CD14-positive monocyte (primary cell): ENCODE data around the gene CCBE1. TPM values are rescaled to one million over a fixed set of nuclear protein-coding genes. Genes with fewer than 3 reads are reported as not detected.

Source experiments
- DNase-seq, 3 donors: peaks; one replicate each; pipeline ENCODE4 v3.0.0-alpha.2; 2011 to 2022
- H2AFZ ChIP-seq: 2 replicates; pipeline ENCODE4 v1.6.0; 2012; ENCODE audit warnings: mild to moderate bottlenecking, low read depth, low read length, inconsistent platforms; ENCODE audit not compliant: insufficient read depth, poor library complexity, severe bottlenecking
- H3K27ac ChIP-seq, 2 donors: 1 replicate in 1 of 2; 2 replicates in 1 of 2; pipeline ENCODE4 v1.5.1; 2012 to 2013; ENCODE audit warnings: low read length in 2 of 2, control low read depth in 1 of 2, inconsistent platforms in 1 of 2, low read depth in 1 of 2, mild to moderate bottlenecking in 1 of 2
- H3K27me3 ChIP-seq, 2 donors: one replicate each; pipeline versions ENCODE4 v1.6.0 to v1.6.1; 2011 to 2013; ENCODE audit warnings: low read length in 2 of 2; ENCODE audit not compliant: control insufficient read depth in 2 of 2, insufficient read depth in 2 of 2
- H3K36me3 ChIP-seq, 2 donors: replicated peaks in 1 of 2; 1 replicate in 1 of 2; 2 replicates in 1 of 2; pipeline versions ENCODE4 v1.5.1 to v1.6.1; 2012 to 2013; ENCODE audit warnings: low read length in 2 of 2, control low read depth in 1 of 2, inconsistent platforms in 1 of 2, mild to moderate bottlenecking in 1 of 2; ENCODE audit not compliant: insufficient read depth in 2 of 2, control insufficient read depth in 1 of 2
- H3K4me1 ChIP-seq, 2 donors: 1 replicate in 1 of 2; 2 replicates in 1 of 2; pipeline versions ENCODE4 v1.5.1 to v1.6.1; 2012 to 2013; ENCODE audit warnings: low read length in 2 of 2, control low read depth in 1 of 2, inconsistent platforms in 1 of 2, mild to moderate bottlenecking in 1 of 2, moderate library complexity in 1 of 2; ENCODE audit not compliant: insufficient read depth in 2 of 2, control insufficient read depth in 1 of 2
- H3K4me2 ChIP-seq: replicated peaks from 2 replicates; pipeline ENCODE3; 2012; ENCODE audit warnings: low read length, moderate library complexity, mild to moderate bottlenecking; ENCODE audit not compliant: poor library complexity, severe bottlenecking; ENCODE audit errors: extremely low read depth
- H3K4me3 ChIP-seq, 3 experiments: fragments of 200-600 bp in 1 of 3; sonication (generic) in 1 of 3; replicated peaks in 1 of 3; 1 replicate in 2 of 3; 2 replicates in 1 of 3; pipeline ENCODE4 v1.5.1; 2011 to 2013; ENCODE audit warnings: low read length in 3 of 3, mild to moderate bottlenecking in 3 of 3, control low read depth in 2 of 3, low read depth in 2 of 3, inconsistent platforms in 1 of 3, moderate library complexity in 1 of 3
- H3K79me2 ChIP-seq: 2 replicates; pipeline ENCODE4 v1.6.0; 2012; ENCODE audit warnings: mild to moderate bottlenecking, control low read depth, inconsistent platforms, low read length, moderate library complexity; ENCODE audit not compliant: insufficient read depth
- H3K9ac ChIP-seq: 2 replicates; pipeline ENCODE4 v1.6.0; 2017; ENCODE audit warnings: low read length, mild to moderate bottlenecking; ENCODE audit not compliant: insufficient read depth, poor library complexity, severe bottlenecking
- H3K9me3 ChIP-seq, 2 donors: replicated peaks in 1 of 2; 1 replicate in 1 of 2; 2 replicates in 1 of 2; pipeline versions ENCODE4 v1.5.1 to v1.6.1; 2012 to 2013; ENCODE audit warnings: low read length in 2 of 2, control low read depth in 1 of 2; ENCODE audit not compliant: control insufficient read depth in 1 of 2, insufficient read depth in 1 of 2
- H4K20me1 ChIP-seq: 2 replicates; pipeline ENCODE4 v1.6.0; 2012; ENCODE audit warnings: mild to moderate bottlenecking, low read length, control low read depth, moderate library complexity; ENCODE audit not compliant: insufficient read depth
- H3K27ac Mint-ChIP-seq, 7 donors: one replicate each; pipeline ENCODE4 v1.8.0; 2020; ENCODE audit warnings: mild to moderate bottlenecking in 7 of 7, mixed read lengths in 7 of 7, moderate library complexity in 6 of 7, inconsistent platforms in 2 of 7
- H3K27me3 Mint-ChIP-seq, 3 donors: one replicate each; pipeline ENCODE4 v1.8.0; 2021 to 2022; ENCODE audit warnings: low read depth in 3 of 3, mild to moderate bottlenecking in 3 of 3, mixed read lengths in 3 of 3, moderate library complexity in 3 of 3, inconsistent platforms in 1 of 3
- H3K36me3 Mint-ChIP-seq, 2 donors: one replicate each; pipeline ENCODE4 v1.8.0; 2020; ENCODE audit warnings: mixed read lengths in 2 of 2, inconsistent platforms in 1 of 2, mild to moderate bottlenecking in 1 of 2
- H3K4me1 Mint-ChIP-seq: one replicate; pipeline ENCODE4 v1.8.0; 2020; ENCODE audit warnings: mild to moderate bottlenecking, mixed read lengths
- H3K4me3 Mint-ChIP-seq, 2 donors: one replicate each; pipeline ENCODE4 v1.8.0; 2020; ENCODE audit warnings: mild to moderate bottlenecking in 2 of 2, mixed read lengths in 2 of 2, moderate library complexity in 1 of 2
- H3K9me3 Mint-ChIP-seq, 7 donors: one replicate each; pipeline ENCODE4 v1.8.0; 2020 to 2022; ENCODE audit warnings: mixed read lengths in 7 of 7, mild to moderate bottlenecking in 6 of 7, moderate library complexity in 6 of 7, inconsistent platforms in 2 of 7
- WGBS: methylation state at CpG from one replicate; pipeline ENCODE4 v1.1.5; 2013; ENCODE audit warnings: missing lambda C conversion rate; ENCODE audit not compliant: insufficient coverage; 5-methylcytosine and 5-hydroxymethylcytosine counted together
- intact Hi-C, 2 donors: fragments of 100-400 bp; cut with micrococcal nuclease; formaldehyde crosslinking; loops; one replicate each; pipeline versions ENCODE4 v1.15.0 to v1.15.1; 2023
- polyA plus RNA-seq, 3 donors: library from polyadenylated mRNA; depleted of rRNA in 1 of 3; unstranded in 2 of 3; stranded (reverse) in 1 of 3; fragments of 300-500 nt in 2 of 3; fragments of >200 nt in 1 of 3; fragmentation: Illumina TruSeq in 2 of 3; gene quantifications; 1 replicate in 2 of 3; 2 replicates in 1 of 3; pipeline ENCODE4 v1.2.3, GENCODE V29; 2012 to 2021
- TF ChIP-seq, protein P1 (sequence below): fragments of 200-600 bp; IDR thresholded peaks from one replicate; pipeline ENCODE4 v1.8.0; 2022; ENCODE audit warnings: antibody characterized with exemption, mild to moderate bottlenecking

The CCBE1 gene
- polyA plus RNA-seq, 3 donors, result not detected

- H3K4me2 ChIP-seq, result no peak overlapping the region
- WGBS, result no CpG with 5 or more reads among the region's 2 CpGs
- H3K4me1 ChIP-seq, result no peaks in the 10 kb centered on the region
- TF ChIP-seq, protein P1, sequence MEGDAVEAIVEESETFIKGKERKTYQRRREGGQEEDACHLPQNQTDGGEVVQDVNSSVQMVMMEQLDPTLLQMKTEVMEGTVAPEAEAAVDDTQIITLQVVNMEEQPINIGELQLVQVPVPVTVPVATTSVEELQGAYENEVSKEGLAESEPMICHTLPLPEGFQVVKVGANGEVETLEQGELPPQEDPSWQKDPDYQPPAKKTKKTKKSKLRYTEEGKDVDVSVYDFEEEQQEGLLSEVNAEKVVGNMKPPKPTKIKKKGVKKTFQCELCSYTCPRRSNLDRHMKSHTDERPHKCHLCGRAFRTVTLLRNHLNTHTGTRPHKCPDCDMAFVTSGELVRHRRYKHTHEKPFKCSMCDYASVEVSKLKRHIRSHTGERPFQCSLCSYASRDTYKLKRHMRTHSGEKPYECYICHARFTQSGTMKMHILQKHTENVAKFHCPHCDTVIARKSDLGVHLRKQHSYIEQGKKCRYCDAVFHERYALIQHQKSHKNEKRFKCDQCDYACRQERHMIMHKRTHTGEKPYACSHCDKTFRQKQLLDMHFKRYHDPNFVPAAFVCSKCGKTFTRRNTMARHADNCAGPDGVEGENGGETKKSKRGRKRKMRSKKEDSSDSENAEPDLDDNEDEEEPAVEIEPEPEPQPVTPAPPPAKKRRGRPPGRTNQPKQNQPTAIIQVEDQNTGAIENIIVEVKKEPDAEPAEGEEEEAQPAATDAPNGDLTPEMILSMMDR, result no peak
- no peaks in the 10 kb centered on the region for H3K4me1 Mint-ChIP-seq
- peaks cover 0 to 2% (median 0%) of the 10 kb centered on the region in 7 donors for H3K9me3 Mint-ChIP-seq
- intact Hi-C loops, result no loop called here
- no peaks in the 10 kb centered on the region for H3K9me3 ChIP-seq
- DNase-seq, result no peak
- no peaks in the 10 kb centered on the region for H3K36me3 ChIP-seq
- H3K4me3 ChIP-seq, result no peak overlapping the region
- no peak overlapping the region for H3K9ac ChIP-seq
- H3K79me2 ChIP-seq, result no peaks in the 10 kb centered on the region
- H3K27me3 ChIP-seq, result no peaks in the 10 kb centered on the region
- no peaks in the 10 kb centered on the region for H4K20me1 ChIP-seq
- no peak overlapping the region for H3K27ac Mint-ChIP-seq
- H3K27me3 Mint-ChIP-seq, result peaks cover 0 to 5% (median 5%) of the 10 kb centered on the region in 3 donors
- no peak overlapping the region for H3K4me3 Mint-ChIP-seq
- H3K36me3 Mint-ChIP-seq, result no peaks in the 10 kb centered on the region
- no peak overlapping the region for H3K27ac ChIP-seq
- H2AFZ ChIP-seq, result no peak overlapping the region
Measured at GRCh38 chr18:59721931-59722330, 24.7 kb upstream of the CCBE1 start.

- Histone ChIP-seq H3K4me2 (no peak overlapping the region), H2AFZ (no peak overlapping the region), H3K79me2 (no peaks in the 10 kb centered on the region), H3K9me3 (no peaks in the 10 kb centered on the region), H3K27ac (no peak overlapping the region), H3K4me3 (no peak overlapping the region), H3K4me1 (no peaks in the 10 kb centered on the region), H3K9ac (no peak overlapping the region), H4K20me1 (no peaks in the 10 kb centered on the region), H3K36me3 (no peaks in the 10 kb centered on the region), H3K27me3 (no peaks in the 10 kb centered on the region)
- TF ChIP-seq, protein P1, result no peak
- Mint-ChIP-seq H3K36me3 (no peaks in the 10 kb centered on the region), H3K4me3 (no peak overlapping the region), H3K4me1 (no peaks in the 10 kb centered on the region), H3K27ac (no peak overlapping the region), H3K27me3 (peaks cover 0 to 5% (median 5%) of the 10 kb centered on the region in 3 donors), H3K9me3 (peaks cover 0 to 2% (median 0%) of the 10 kb centered on the region in 7 donors)
- 94% methylated on average over 2 of the region's 2 CpGs for WGBS
- no peak for DNase-seq
- intact Hi-C loops, result no loop called here
Measured at GRCh38 chr18:59721211-59721610, 24.0 kb upstream of the CCBE1 start.
